PC-3 (cell line): ENCODE results near the gene IFFO2. TPM values are rescaled to one million over a fixed set of nuclear protein-coding genes. Genes with fewer than 3 reads are reported as not detected.

Source experiments
- ATAC-seq: fragments of 200-7000 bp; cut with Tn5 transposase; 2 replicates; pipeline ENCODE4 v1.9.1; 2020; ENCODE audit warnings: mild to moderate bottlenecking, moderate library complexity
- BruUV-seq: library from RNA; stranded (reverse); fragments of 400-500 nt; replicated peaks from 2 replicates; lab custom pipeline; 2021; lab: Mats Ljungman, UMichigan
- CTCF ChIA-PET: fragments of 300-600 bp; sonication (Branson Sonifier 250); formaldehyde crosslinking; loops from one replicate; lab custom pipeline; 2022; ENCODE audit warnings: antibody characterized with exemption; lab: Charles Lee
- POLR2A ChIA-PET: fragments of 300-600 bp; sonication (Branson Sonifier 250); formaldehyde crosslinking; loops from one replicate; lab custom pipeline; 2022; ENCODE audit warnings: antibody characterized with exemption; ENCODE audit not compliant: unreplicated experiment; lab: Charles Lee
- DNase-seq: peaks from one replicate; pipeline ENCODE4 v3.0.0-alpha.2; 2015
- H2AFZ ChIP-seq: fragments of 300-600 bp; sonication (generic); 2 replicates; pipeline ENCODE4 v1.6.0; 2016; ENCODE audit warnings: antibody characterized with exemption, low read length
- H3F3A ChIP-seq: fragments of 300-600 bp; sonication (generic); one replicate; pipeline ENCODE4 v1.6.0; 2017; ENCODE audit warnings: antibody characterized with exemption, low read length, control low read depth, mild to moderate bottlenecking; ENCODE audit not compliant: unreplicated experiment
- H3K27ac ChIP-seq: fragments of 300-600 bp; sonication (generic); 2 replicates; pipeline ENCODE4 v1.5.1; 2016; ENCODE audit warnings: mild to moderate bottlenecking, low read length
- H3K27me3 ChIP-seq: fragments of 300-600 bp; sonication (generic); 2 replicates; pipeline ENCODE4 v1.6.1; 2016; ENCODE audit warnings: low read length, mixed read lengths
- H3K36me3 ChIP-seq: fragments of 300-600 bp; sonication (generic); 2 replicates; pipeline ENCODE4 v1.6.1; 2016; ENCODE audit warnings: low read depth, mixed run types, low read length, mixed read lengths
- H3K4me1 ChIP-seq: fragments of 300-600 bp; sonication (generic); 2 replicates; pipeline ENCODE4 v1.5.1; 2016; ENCODE audit warnings: low read length; ENCODE audit not compliant: insufficient read depth
- H3K4me2 ChIP-seq: fragments of 300-600 bp; sonication (generic); 2 replicates; pipeline ENCODE4 v1.6.0; 2016; ENCODE audit warnings: low read length
- H3K4me3 ChIP-seq: fragments of 300-600 bp; sonication (generic); 2 replicates; pipeline ENCODE4 v1.5.1; 2016; ENCODE audit warnings: mild to moderate bottlenecking, low read length, mixed read lengths
- H3K79me2 ChIP-seq: fragments of 300-600 bp; sonication (generic); 2 replicates; pipeline ENCODE4 v1.6.1; 2017; ENCODE audit warnings: low read length, mixed read lengths
- H3K9ac ChIP-seq: fragments of 300-600 bp; sonication (generic); 2 replicates; pipeline ENCODE4 v1.6.0; 2016; ENCODE audit warnings: mild to moderate bottlenecking, low read length
- H3K9me2 ChIP-seq: fragments of 300-600 bp; sonication (generic); replicated peaks from 2 replicates; pipeline ENCODE4 v1.6.1; 2016; ENCODE audit warnings: mixed run types, low read length, mixed read lengths
- H3K9me3 ChIP-seq: fragments of 300-600 bp; sonication (generic); 2 replicates; pipeline ENCODE4 v1.6.1; 2016; ENCODE audit warnings: low read length, mixed read lengths
- H4K20me1 ChIP-seq: fragments of 300-600 bp; sonication (generic); 2 replicates; pipeline ENCODE4 v1.6.1; 2016; ENCODE audit warnings: low read length, mixed read lengths
- CTCF ChIP-seq: fragments of 300-600 bp; sonication (generic); conservative IDR thresholded peaks from 2 replicates; pipeline ENCODE4 v1.5.1; 2017; ENCODE audit warnings: antibody characterized with exemption, low read depth, mild to moderate bottlenecking, low read length
- EZH2 ChIP-seq: fragments of 300-600 bp; sonication (generic); IDR thresholded peaks from one replicate; pipeline ENCODE4 v1.6.1; 2017; ENCODE audit warnings: antibody characterized with exemption, mild to moderate bottlenecking, low read length; ENCODE audit not compliant: unreplicated experiment
- EZH2phosphoT487 ChIP-seq: fragments of 300-600 bp; sonication (generic); IDR thresholded peaks from 2 replicates; pipeline ENCODE4 v1.6.1; 2018; ENCODE audit warnings: mild to moderate bottlenecking, antibody characterized with exemption, low read length, borderline replicate concordance
- intact Hi-C: fragments of 100-400 bp; cut with micrococcal nuclease; formaldehyde crosslinking; loops from 2 replicates; pipeline ENCODE4 v1.9.0; 2023
- total RNA-seq: library from RNA; depleted of rRNA; stranded (reverse); fragments of >200 nt; gene quantifications from 2 replicates; pipeline ENCODE4 v1.2.3, GENCODE V29; 2014

IFFO2 gene
- total RNA-seq, 1 experiment from 2014 or later: 30.7 TPM

- H3K27ac ChIP-seq: 0 out of 2 replicates have a peak overlapping the region, but pooled peaks have one; percentile 7
- H2AFZ ChIP-seq: no peak overlapping the region
- ChIA-PET POLR2A (no interaction called here), CTCF (no interaction called here)
- TF ChIP-seq EZH2 (no peak), CTCF (no peak), EZH2phosphoT487 (no peak)
- H3K36me3 ChIP-seq: no peaks in the 10 kb centered on the region
- BruUV-seq: no TSS peak
- H3K4me3 ChIP-seq: no peak overlapping the region
- no peaks in the 10 kb centered on the region for H3K9me2 ChIP-seq
- peaks cover 41% of the 10 kb centered on the region for H3K4me1 ChIP-seq
- H3K9me3 ChIP-seq: no peaks in the 10 kb centered on the region
- DNase-seq: peak; percentile 33
- no peaks in the 10 kb centered on the region for H3F3A ChIP-seq
- H3K27me3 ChIP-seq: no peaks in the 10 kb centered on the region
- intact Hi-C loops: no loop called here
- H3K9ac ChIP-seq: no peak overlapping the region
- peaks cover 99% of the 10 kb centered on the region for H3K79me2 ChIP-seq
- no peak overlapping the region for H3K4me2 ChIP-seq
- H4K20me1 ChIP-seq: no peaks in the 10 kb centered on the region
- no peak for ATAC-seq
Observed at GRCh38 chr1:18936471-18936813, 20.0 kb downstream of the IFFO2 start.

- Histone ChIP-seq H3K4me1 (peaks cover 45% of the 10 kb centered on the region), H3K9me2 (no peaks in the 10 kb centered on the region), H3K27me3 (no peaks in the 10 kb centered on the region), H3K36me3 (no peaks in the 10 kb centered on the region), H3F3A (no peaks in the 10 kb centered on the region), H3K79me2 (peaks cover 99% of the 10 kb centered on the region), H3K4me3 (no peak overlapping the region), H2AFZ (no peak overlapping the region), H3K9ac (no peak overlapping the region), H3K27ac (no peak overlapping the region), H3K4me2 (no peak overlapping the region), H4K20me1 (no peaks in the 10 kb centered on the region), H3K9me3 (no peaks in the 10 kb centered on the region)
- ChIA-PET POLR2A (no interaction called here), CTCF (no interaction called here)
- intact Hi-C loops: no loop called here
- no TSS peak for BruUV-seq
- TF ChIP-seq CTCF: no peak
- TF ChIP-seq EZH2: no peak
- TF ChIP-seq EZH2phosphoT487: no peak
- no peak for DNase-seq
- ATAC-seq: no peak
Observed at GRCh38 chr1:18934205-18935000, 22.1 kb downstream of the IFFO2 start.

GRCh38 chr1:18932879-18933278 is 23.6 kb downstream of the IFFO2 start:
- no peak overlapping the region for H3K4me3 ChIP-seq
- TF ChIP-seq EZH2: no peak
- no peak for TF ChIP-seq EZH2phosphoT487
- no peak for TF ChIP-seq CTCF
- H3K27ac ChIP-seq: peak overlapping the region; percentile 69
- H3K9me3 ChIP-seq: no peaks in the 10 kb centered on the region
- ChIA-PET POLR2A (no interaction called here), CTCF (no interaction called here)
- no peaks in the 10 kb centered on the region for H3K9me2 ChIP-seq
- no peak for ATAC-seq
- H3K27me3 ChIP-seq: no peaks in the 10 kb centered on the region
- H3K4me2 ChIP-seq: peak overlapping the region; percentile 60
- H3K36me3 ChIP-seq: no peaks in the 10 kb centered on the region
- no peaks in the 10 kb centered on the region for H3F3A ChIP-seq
- H3K4me1 ChIP-seq: peaks cover 60% of the 10 kb centered on the region
- H3K79me2 ChIP-seq: peaks cover 98% of the 10 kb centered on the region
- no TSS peak for BruUV-seq
- H2AFZ ChIP-seq: no peak overlapping the region
- H4K20me1 ChIP-seq: no peaks in the 10 kb centered on the region
- intact Hi-C loops: no loop called here
- no peak for DNase-seq
- H3K9ac ChIP-seq: no peak overlapping the region
